Measurements from ENCODE around the gene DHX30. TPM values are rescaled to one million over a fixed set of nuclear protein-coding genes. Genes with fewer than 3 reads are reported as not detected.

DHX30 gene
- polyA plus RNA-seq, 1 of the 3 experiments (the other 2 are of a cell fraction) = 86.3 TPM

- Histone ChIP-seq H3K9me3 (no peaks in the 10 kb centered on the region), H3K27ac (ENCODE audit: low read depth in 2 of 2, low read length in 1 of 2) (no peak overlapping the region), H3F3A (replicated peaks; ENCODE audit: insufficient read depth) (peaks cover under 1% of the 10 kb centered on the region), H3K4me1 (ENCODE audit: control insufficient read depth in 1 of 2, insufficient read depth in 2 of 2, low read depth in 1 of 2, low read length in 1 of 2) (no peaks in the 10 kb centered on the region), H3K79me2 (ENCODE audit: insufficient read depth) (peaks cover 3% of the 10 kb centered on the region; the same call in 1 of the 2 replicates), H3K4me2 (no peak overlapping the region), H3K27me3 (ENCODE audit: insufficient read depth) (no peaks in the 10 kb centered on the region), H4K20me1 (ENCODE audit: insufficient read depth) (no peaks in the 10 kb centered on the region), H3K4me3 (ENCODE audit: low read depth in 2 of 2, low read length in 1 of 2) (no peak overlapping the region), H2AFZ (ENCODE audit: low read depth) (no peak overlapping the region), H3K36me3 (replicated peaks in 1 of 2; ENCODE audit: control insufficient read depth in 1 of 2, insufficient read depth in 2 of 2, low read length in 1 of 2) (peaks cover 37 to 41% of the 10 kb centered on the region in 2 experiments), H3K9me2 (no peaks in the 10 kb centered on the region), H3K9ac (no peak overlapping the region)
- TF ChIP-seq CTCF (IDR thresholded peaks at IDR 0.05) (no peak), TAF1 (IDR thresholded peaks at IDR 0.05; ENCODE audit: borderline replicate concordance, low read depth, low read length) (no peak)
- ChIA-PET CTCF (interaction anchor here (1.2 to 1.4 kb wide), 2 partner anchors 17 to 32 kb away, joined by 3 to 4 read pairs; no protein-coding TSS in a partner anchor), POLR2A (no interaction called here)
- no peak for DNase-seq
- 100% methylated on average over 2 of the region's 2 CpGs for WGBS (ENCODE audit: low lambda C conversion rate)
Observed at GRCh38 chr3:47857151-47857550, 54.2 kb downstream of the DHX30 start.

- Histone ChIP-seq H3F3A (replicated peaks; ENCODE audit: insufficient read depth) (no peaks in the 10 kb centered on the region), H2AFZ (ENCODE audit: low read depth) (no peak overlapping the region), H3K9me2 (no peaks in the 10 kb centered on the region), H3K27me3 (ENCODE audit: insufficient read depth) (no peaks in the 10 kb centered on the region), H3K36me3 (replicated peaks in 1 of 2; ENCODE audit: control insufficient read depth in 1 of 2, insufficient read depth in 2 of 2, low read length in 1 of 2) (peaks cover 22 to 41% of the 10 kb centered on the region in 2 experiments), H3K9ac (no peak overlapping the region), H3K27ac (ENCODE audit: low read depth in 2 of 2, low read length in 1 of 2) (no peak overlapping the region), H3K79me2 (ENCODE audit: insufficient read depth) (peaks cover 3% of the 10 kb centered on the region; the same call in 1 of the 2 replicates), H3K9me3 (no peaks in the 10 kb centered on the region), H3K4me2 (no peak overlapping the region), H3K4me1 (ENCODE audit: control insufficient read depth in 1 of 2, insufficient read depth in 2 of 2, low read depth in 1 of 2, low read length in 1 of 2) (no peaks in the 10 kb centered on the region), H3K4me3 (ENCODE audit: low read depth in 2 of 2, low read length in 1 of 2) (no peak overlapping the region), H4K20me1 (ENCODE audit: insufficient read depth) (no peaks in the 10 kb centered on the region)
- no peak for DNase-seq
- 95% methylated on average over 4 of the region's 4 CpGs for WGBS (ENCODE audit: low lambda C conversion rate)
- CTCF ChIA-PET = interaction anchor here (1.0 to 1.4 kb wide), 6 partner anchors 10 to 292 kb away, joined by 3 to 6 read pairs (median 4); no protein-coding TSS in a partner anchor
- POLR2A ChIA-PET = no interaction called here
- no peak for TF ChIP-seq RXRA (IDR thresholded peaks at IDR 0.05; ENCODE audit: borderline replicate concordance, low read depth)
- TF ChIP-seq TEAD4 (IDR thresholded peaks at IDR 0.05; ENCODE audit: borderline replicate concordance, insufficient read depth) = no peak
- no peak for TF ChIP-seq POLR2AphosphoS5 (IDR thresholded peaks at IDR 0.05; ENCODE audit: low read depth, low read length)
- no peak for TF ChIP-seq YY1 (IDR thresholded peaks at IDR 0.05; ENCODE audit: low read depth)
- no peak for TF ChIP-seq JUND (IDR thresholded peaks at IDR 0.05)
- TF ChIP-seq CTCF (IDR thresholded peaks at IDR 0.05) = no peak
- no peak for TF ChIP-seq RCOR1 (IDR thresholded peaks at IDR 0.05; ENCODE audit: low read length)
- no peak for TF ChIP-seq FOXM1 (IDR thresholded peaks at IDR 0.05; ENCODE audit: low read depth)
- TF ChIP-seq MAX (IDR thresholded peaks at IDR 0.05; ENCODE audit: low read depth) = no peak
- no peak for TF ChIP-seq GABPA (IDR thresholded peaks at IDR 0.05; ENCODE audit: low read depth)
- TF ChIP-seq MEF2A (IDR thresholded peaks at IDR 0.05; ENCODE audit: borderline replicate concordance, low read depth) = no peak
- no peak for TF ChIP-seq PBX3 (IDR thresholded peaks at IDR 0.05)
- no peak for TF ChIP-seq CHD2 (IDR thresholded peaks at IDR 0.05; ENCODE audit: low read length, partially characterized antibody)
Observed at GRCh38 chr3:47859956-47860605, 57.1 kb downstream of the DHX30 start.
